GM13977 (cell line): ENCODE measurements around the gene SLC1A2.

Source experiments
- DNase-seq: peaks from one replicate; pipeline ENCODE4 v3.0.0; 2012; ENCODE audit warnings: low spot score
- in situ Hi-C: fragments of 300-500 bp; cut with MboI; formaldehyde crosslinking; loops from one replicate; pipeline ENCODE4 v1.12.0; 2022; ENCODE audit warnings: low sequenced_read_pairs, low pct_unique_long_range_greater_than_20kb, mixed read lengths, inconsistent platforms; ENCODE audit not compliant: unreplicated experiment
- TF ChIP-seq, protein P1 (sequence below): IDR thresholded peaks from 2 replicates; pipeline ENCODE4 v1.5.1; 2012; ENCODE audit warnings: mild to moderate bottlenecking, control low read depth; ENCODE audit not compliant: insufficient read depth; ENCODE audit errors: extremely low read depth, missing control alignments

The SLC1A2 gene

DNA sequence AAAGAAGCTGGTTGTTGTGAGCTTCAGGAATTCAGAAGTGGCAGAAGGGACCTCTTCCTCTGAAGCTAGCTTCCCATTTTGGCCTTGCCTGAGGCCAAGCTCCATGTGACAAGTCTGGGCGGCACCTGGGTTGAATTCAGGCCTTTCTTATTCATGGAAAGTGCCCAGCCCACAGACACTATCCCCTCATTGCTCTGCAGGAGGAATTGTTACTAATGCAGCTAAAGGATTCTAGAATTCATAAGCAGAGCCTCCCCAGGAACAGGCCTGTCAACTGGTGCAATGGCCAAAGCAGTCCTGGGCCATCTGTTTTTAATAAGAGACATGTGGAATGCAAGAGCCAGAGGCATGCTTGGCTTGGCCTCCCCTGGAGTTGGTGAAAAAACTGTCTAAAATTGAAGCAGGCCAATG, 71.4 kb downstream of the SLC1A2 start:
- DNase-seq, result no peak

DNA sequence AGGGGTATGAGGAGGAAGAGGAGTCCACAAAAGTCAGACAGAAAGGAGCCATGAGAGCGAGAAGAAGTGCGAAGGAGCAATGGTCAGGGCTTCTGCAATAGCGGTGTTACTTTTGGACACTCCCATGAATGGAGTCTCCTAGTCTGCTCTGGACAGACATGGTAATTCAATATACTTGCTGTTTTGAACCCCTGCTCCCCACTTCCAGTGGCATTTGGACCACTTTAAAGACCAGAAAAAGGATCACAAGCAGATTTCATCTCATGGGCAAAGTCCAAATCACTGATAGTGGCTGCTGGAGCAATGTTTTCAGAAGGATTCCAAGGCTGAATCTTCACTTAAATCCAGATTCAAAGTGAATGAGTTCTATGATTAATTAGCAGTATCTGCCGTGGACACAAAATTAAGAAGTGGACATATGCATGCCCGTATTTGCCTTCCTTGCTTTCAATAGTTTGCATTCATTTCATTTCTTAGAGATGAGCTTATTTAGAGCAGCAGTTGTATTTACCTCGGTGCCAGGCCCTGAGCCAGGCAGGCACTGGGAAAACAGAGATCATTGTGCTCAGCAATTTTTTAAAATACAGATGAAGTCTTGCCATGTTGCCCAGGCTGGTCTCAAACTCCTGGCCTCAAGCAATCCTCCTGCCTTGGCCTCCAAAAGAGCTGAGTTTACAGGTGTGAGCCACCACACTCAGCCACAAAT, 72.0 kb downstream of the SLC1A2 start:
- no peak for DNase-seq
- TF ChIP-seq, protein P1, sequence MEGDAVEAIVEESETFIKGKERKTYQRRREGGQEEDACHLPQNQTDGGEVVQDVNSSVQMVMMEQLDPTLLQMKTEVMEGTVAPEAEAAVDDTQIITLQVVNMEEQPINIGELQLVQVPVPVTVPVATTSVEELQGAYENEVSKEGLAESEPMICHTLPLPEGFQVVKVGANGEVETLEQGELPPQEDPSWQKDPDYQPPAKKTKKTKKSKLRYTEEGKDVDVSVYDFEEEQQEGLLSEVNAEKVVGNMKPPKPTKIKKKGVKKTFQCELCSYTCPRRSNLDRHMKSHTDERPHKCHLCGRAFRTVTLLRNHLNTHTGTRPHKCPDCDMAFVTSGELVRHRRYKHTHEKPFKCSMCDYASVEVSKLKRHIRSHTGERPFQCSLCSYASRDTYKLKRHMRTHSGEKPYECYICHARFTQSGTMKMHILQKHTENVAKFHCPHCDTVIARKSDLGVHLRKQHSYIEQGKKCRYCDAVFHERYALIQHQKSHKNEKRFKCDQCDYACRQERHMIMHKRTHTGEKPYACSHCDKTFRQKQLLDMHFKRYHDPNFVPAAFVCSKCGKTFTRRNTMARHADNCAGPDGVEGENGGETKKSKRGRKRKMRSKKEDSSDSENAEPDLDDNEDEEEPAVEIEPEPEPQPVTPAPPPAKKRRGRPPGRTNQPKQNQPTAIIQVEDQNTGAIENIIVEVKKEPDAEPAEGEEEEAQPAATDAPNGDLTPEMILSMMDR, result no peak
- in situ Hi-C loops, result no loop called here

More for the DNA sequence above, 71.4 kb downstream of the SLC1A2 start:
- in situ Hi-C loops, result no loop called here
- TF ChIP-seq, protein P1, result no peak

DNA sequence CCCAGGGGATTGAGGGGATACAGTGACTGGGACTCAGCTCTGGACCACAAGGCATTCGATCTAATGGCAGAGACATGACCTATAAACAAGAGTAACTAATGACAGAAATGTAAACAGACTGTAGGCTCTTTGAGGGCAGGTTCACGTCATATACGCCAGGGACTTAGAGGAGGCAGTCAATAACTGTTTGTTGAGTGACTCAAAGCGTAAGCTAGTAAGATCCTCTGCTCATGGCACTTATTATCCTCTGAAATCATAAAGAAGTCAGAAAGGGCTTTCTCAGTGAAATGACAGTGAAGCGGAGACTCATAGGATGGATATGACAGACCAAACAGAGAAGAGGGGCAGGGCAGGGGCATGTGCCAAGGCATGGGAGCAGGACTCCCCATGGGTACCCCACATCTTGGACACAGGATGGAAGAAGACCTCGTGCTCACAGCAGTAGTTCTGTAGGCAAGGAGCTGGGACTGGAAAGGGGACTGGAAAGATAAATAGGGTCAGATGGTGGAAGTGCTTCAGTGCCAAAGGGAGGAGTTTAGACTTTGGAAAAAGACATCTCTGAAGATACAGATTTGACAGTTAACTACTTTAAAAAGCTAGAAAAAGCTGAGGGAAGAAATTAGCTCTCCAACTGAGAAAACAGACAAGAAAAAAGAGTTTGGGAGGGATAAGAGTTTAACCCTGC, 72.7 kb downstream of the SLC1A2 start:
- in situ Hi-C loops, result no loop called here
- DNase-seq, result no peak
- TF ChIP-seq, protein P1, result no peak

DNA sequence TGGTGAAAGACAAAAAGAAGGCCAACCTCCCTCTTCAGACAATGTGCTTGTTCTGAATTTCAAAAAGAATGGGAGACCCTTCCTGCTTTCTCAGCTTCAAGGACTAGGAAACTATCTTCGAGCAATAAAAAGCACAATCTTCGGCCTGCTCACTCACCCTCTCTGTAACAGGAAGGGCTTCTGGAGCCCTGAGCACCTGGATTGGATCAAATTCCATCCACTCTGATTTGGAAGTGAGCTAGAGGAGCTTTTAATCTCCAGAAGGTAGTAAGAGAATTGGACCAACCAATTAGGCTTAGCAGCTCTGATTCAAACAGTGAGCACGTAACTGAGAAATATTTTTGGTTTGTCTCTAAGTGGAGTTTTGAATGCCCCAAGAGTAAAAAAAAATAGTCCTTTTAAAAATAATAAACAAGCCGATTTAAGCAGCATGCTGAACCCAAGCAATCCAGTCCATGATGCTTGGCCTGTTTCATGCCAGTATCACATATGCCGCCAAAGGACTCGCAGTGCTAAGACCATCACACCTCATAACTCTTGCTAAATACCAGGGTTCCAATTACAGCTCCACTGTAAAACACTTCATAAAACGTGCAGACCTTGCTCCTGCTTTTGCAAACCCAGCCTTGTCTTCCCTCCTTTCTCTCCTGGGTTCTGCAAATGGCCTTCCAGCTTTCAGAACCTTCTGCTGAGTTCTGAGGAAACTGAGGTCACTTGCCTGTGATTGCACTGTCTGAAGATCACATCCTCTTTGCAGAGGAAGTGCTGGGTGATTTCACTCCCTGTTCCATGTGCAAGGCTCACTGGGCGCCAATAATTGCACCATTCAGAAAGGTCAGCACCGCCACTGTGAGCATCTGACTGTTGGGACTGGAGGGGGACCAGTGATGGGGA, 74.4 kb downstream of the SLC1A2 start:
- no peak for DNase-seq
- in situ Hi-C loops, result no loop called here
- TF ChIP-seq, protein P1, result no peak

DNA sequence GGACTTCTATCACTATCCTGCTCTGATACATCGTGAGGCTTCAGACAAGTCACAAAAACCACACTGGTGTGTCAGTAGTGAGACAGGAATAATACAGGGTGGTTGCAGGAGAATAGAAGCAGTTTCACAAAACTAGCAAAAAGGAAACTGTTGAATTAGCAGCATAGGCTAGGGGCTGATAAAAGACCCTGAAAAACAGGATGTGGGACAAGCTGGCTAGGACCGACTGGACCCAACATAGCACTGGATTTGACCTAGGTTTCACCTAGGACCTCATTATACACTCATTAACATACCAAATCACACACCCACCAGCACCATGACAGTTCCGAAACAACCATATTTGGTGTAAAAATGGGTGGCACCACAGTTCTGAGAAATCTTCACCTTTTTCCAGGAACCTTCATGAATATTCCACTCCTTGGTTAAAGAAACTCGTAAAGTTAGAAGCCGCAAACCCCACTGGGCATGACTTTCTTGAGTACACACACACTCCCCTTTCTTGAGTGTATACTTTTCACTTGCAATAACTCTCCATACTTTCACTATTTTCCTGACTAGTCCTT, 76.2 kb downstream of the SLC1A2 start:
- TF ChIP-seq, protein P1, result no peak
- in situ Hi-C loops, result no loop called here
- no peak for DNase-seq

DNA sequence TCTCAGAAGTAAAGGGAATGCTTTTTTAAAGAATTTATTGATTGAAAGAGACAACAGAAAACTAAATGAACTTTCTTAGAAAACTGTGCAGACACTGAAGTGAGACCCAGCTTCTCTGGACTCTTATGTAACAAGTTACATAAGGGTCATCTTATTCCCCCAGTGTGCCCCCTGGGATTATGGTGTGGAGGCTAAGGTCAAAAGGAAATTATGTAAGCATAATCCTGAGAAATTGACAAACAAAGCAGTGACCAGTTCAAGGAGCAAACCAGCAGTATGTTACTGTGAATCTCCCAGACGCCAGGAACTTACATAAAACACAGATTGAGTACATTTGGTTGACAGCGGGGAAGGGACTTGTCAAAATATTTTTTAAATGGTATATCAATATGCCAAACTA, 78.6 kb downstream of the SLC1A2 start:
- TF ChIP-seq, protein P1, result no peak
- no peak for DNase-seq
- in situ Hi-C loops, result no loop called here
